Measurements from ENCODE around the gene SERINC2. TPM values are rescaled to one million over a fixed set of nuclear protein-coding genes. Genes with fewer than 3 reads are reported as not detected.
"Not testable (repeated sequence)": the region's sequence is repeated elsewhere in the genome, so short reads cannot be mapped to it uniquely, and the experiment has no call there.

Gene SERINC2
- total RNA-seq, 4 donors from 2014 or later, result 29.6 to 108 (median 79.2) TPM

GRCh38 chr1:31478167-31478566 lies 65.2 kb downstream of the SERINC2 start:
- no peak overlapping the region for H3K4me3 ChIP-seq
- no peak for TF ChIP-seq CTCF (IDR thresholded peaks at IDR 0.05)
- TF ChIP-seq POLR2A (IDR thresholded peaks at IDR 0.05), result no peak
- H3K36me3 ChIP-seq, result no peaks in the 10 kb centered on the region
- H3K9me3 ChIP-seq, result no peaks in the 10 kb centered on the region
- peaks cover 7 to 25% (median 11%) of the 10 kb centered on the region in 3 donors for H3K4me1 ChIP-seq
- 85 to 92% methylated on average over 2 of the region's 2 CpGs for WGBS, 2 donors
- no peaks in the 10 kb centered on the region for H3K27me3 ChIP-seq
- DNase-seq, result no peak
- intact Hi-C loops (cut with DNase I), result no loop called here
- H3K27ac ChIP-seq, result no peak overlapping the region

- Histone ChIP-seq H3K36me3 (no peaks in the 10 kb centered on the region), H3K27me3 (no peaks in the 10 kb centered on the region), H3K4me3 (no peak overlapping the region), H3K9me3 (no peaks in the 10 kb centered on the region), H3K4me1 (peaks cover 7 to 35% (median 11%) of the 10 kb centered on the region in 3 donors), H3K27ac (no peak overlapping the region)
- TF ChIP-seq POLR2A (IDR thresholded peaks at IDR 0.05), result no peak
- no peak for TF ChIP-seq CTCF (IDR thresholded peaks at IDR 0.05)
- no peak for DNase-seq
- 70 to 92% methylated on average over 2 of the region's 2 CpGs for WGBS, 2 donors
- intact Hi-C loops (cut with DNase I), result no loop called here
Measured at GRCh38 chr1:31479811-31480210, 66.8 kb downstream of the SERINC2 start.

- H3K9me3 ChIP-seq; H3K27ac ChIP-seq; intact Hi-C loops (cut with DNase I); DNase-seq; H3K4me3 ChIP-seq; H3K36me3 ChIP-seq; H3K27me3 ChIP-seq: not testable (repeated sequence)
- 73 to 82% methylated on average over 4 of the region's 4 CpGs for WGBS, 2 donors
- peaks cover 7 to 35% (median 11%) of the 10 kb centered on the region in 3 donors for H3K4me1 ChIP-seq
Measured at GRCh38 chr1:31480426-31480825, 67.4 kb downstream of the SERINC2 start.

GRCh38 chr1:31482482-31483011 lies 69.5 kb downstream of the SERINC2 start:
- no peaks in the 10 kb centered on the region for H3K9me3 ChIP-seq
- DNase-seq, result no peak
- no peak overlapping the region for H3K4me3 ChIP-seq
- H3K27me3 ChIP-seq, result no peaks in the 10 kb centered on the region
- no peaks in the 10 kb centered on the region for H3K36me3 ChIP-seq
- intact Hi-C loops (cut with DNase I), result no loop called here
- H3K4me1 ChIP-seq, result peaks cover 7 to 27% (median 11%) of the 10 kb centered on the region in 3 donors
- WGBS, 2 donors, result 58 to 61% methylated on average over 6 of the region's 6 CpGs
- H3K27ac ChIP-seq, result peak overlapping the region; percentile 34 to 82 (median 72)
- TF ChIP-seq POLR2A (IDR thresholded peaks at IDR 0.05), result no peak
- no peak for TF ChIP-seq CTCF (IDR thresholded peaks at IDR 0.05)

GRCh38 chr1:31483012-31483946 lies 70.3 kb downstream of the SERINC2 start:
- Histone ChIP-seq H3K27ac (peak overlapping the region; percentile 34 to 82 (median 72)), H3K4me1 (peaks cover 6 to 21% (median 7%) of the 10 kb centered on the region in 3 donors), H3K36me3 (no peaks in the 10 kb centered on the region), H3K9me3 (no peaks in the 10 kb centered on the region), H3K4me3 (no peak overlapping the region), H3K27me3 (no peaks in the 10 kb centered on the region)
- no peak for DNase-seq
- intact Hi-C loops (cut with DNase I), result no loop called here
- TF ChIP-seq POLR2A (IDR thresholded peaks at IDR 0.05) (no peak), CTCF (IDR thresholded peaks at IDR 0.05) (no peak)
- WGBS, 2 donors, result 17 to 28% methylated on average over 12 to 13 of the region's 13 CpGs

Other genes starting within 250 kb of the SERINC2 start
- under 1 TPM in 3 of 4 donors, not detected in 1; 0.09 to 0.30 (median 0.12) TPM for gene NKAIN1, start 173.3 kb upstream of the SERINC2 start, total RNA-seq
- 10 to 100 TPM; 24.3 to 54.7 (median 51.3) TPM for gene SNRNP40, start 116.4 kb upstream of the SERINC2 start, total RNA-seq
- 10 to 100 TPM; 11.5 to 22.5 (median 18.6) TPM for gene ZCCHC17, start 116.2 kb upstream of the SERINC2 start, total RNA-seq
- gene FABP3, start 40.1 kb upstream of the SERINC2 start, total RNA-seq, result 1 to 10 TPM in 1 of 4 donors, under 1 TPM in 1, not detected in 2; 0.57 to 7.6 TPM
- 10 to 100 TPM; 24.5 to 56.4 (median 44.6) TPM for gene TINAGL1, start 163.3 kb downstream of the SERINC2 start, total RNA-seq
- under 1 TPM in 1 of 4 donors, not detected in 3; 0.22 TPM for gene HCRTR1, start 204.5 kb downstream of the SERINC2 start, total RNA-seq
- 10 to 100 TPM; 59.1 to 69.8 (median 63.6) TPM for gene PEF1, start 231.7 kb downstream of the SERINC2 start, total RNA-seq